NCI-H82 treated with DMSO at 0.1 percent for 48 hours (cell line): ENCODE data around the gene MMP24OS.

Source experiments
- DNase-seq: peaks from one replicate; lab custom pipeline; 2025; ENCODE audit not compliant: unreplicated experiment; lab: John Stamatoyannopoulos, UW

MMP24OS gene

GRCh38 chr20:35291654-35292503 is 14.0 kb upstream of the MMP24OS start, which contains the start of gene FAM83C:
Gene FAM83C, minus strand, starts transcription at chr20:35292425. Its CDS starts 121 bp downstream, at chr20:35292304.
- DNase-seq = no peak

GRCh38 chr20:35290887-35291417 is 13.0 kb upstream of the MMP24OS start:
- DNase-seq = no peak

GRCh38 chr20:35290186-35290886 is 12.4 kb upstream of the MMP24OS start:
- no peak for DNase-seq

GRCh38 chr20:35288325-35289060 is 10.6 kb upstream of the MMP24OS start:
- DNase-seq = no peak

- DNase-seq = no peak
Observed at GRCh38 chr20:35287509-35288324, 9.8 kb upstream of the MMP24OS start.

GRCh38 chr20:35286899-35287508 is 9.1 kb upstream of the MMP24OS start:
- DNase-seq = no peak

GRCh38 chr20:35286077-35286898 is 8.4 kb upstream of the MMP24OS start:
- DNase-seq = no peak

GRCh38 chr20:35285806-35286076 is 7.8 kb upstream of the MMP24OS start:
- DNase-seq = no peak

- DNase-seq = no peak
Observed at GRCh38 chr20:35284992-35285805, 7.3 kb upstream of the MMP24OS start.

GRCh38 chr20:35284267-35284991 is 6.5 kb upstream of the MMP24OS start, which contains the start of gene EIF6:
Gene EIF6, minus strand, starts transcription at chr20:35284772. Its CDS starts 285 bp downstream, at chr20:35284487.
- peak; percentile 77 for DNase-seq

- no peak for DNase-seq
Observed at GRCh38 chr20:35283441-35284266, 5.7 kb upstream of the MMP24OS start.

GRCh38 chr20:35281506-35282101 is 3.7 kb upstream of the MMP24OS start:
- DNase-seq = no peak

- no peak for DNase-seq
Observed at GRCh38 chr20:35280523-35280922, 2.6 kb upstream of the MMP24OS start.

GRCh38 chr20:35279533-35280174 is 1.7 kb upstream of the MMP24OS start:
- DNase-seq = no peak

GRCh38 chr20:35279040-35279439 is 1.1 kb upstream of the MMP24OS start:
- DNase-seq = no peak

- no peak for DNase-seq
Observed at GRCh38 chr20:35277127-35277526, 795 bp downstream of the MMP24OS start.
